ENCODE measurements around the gene NIBAN1.

Gene NIBAN1

DNA sequence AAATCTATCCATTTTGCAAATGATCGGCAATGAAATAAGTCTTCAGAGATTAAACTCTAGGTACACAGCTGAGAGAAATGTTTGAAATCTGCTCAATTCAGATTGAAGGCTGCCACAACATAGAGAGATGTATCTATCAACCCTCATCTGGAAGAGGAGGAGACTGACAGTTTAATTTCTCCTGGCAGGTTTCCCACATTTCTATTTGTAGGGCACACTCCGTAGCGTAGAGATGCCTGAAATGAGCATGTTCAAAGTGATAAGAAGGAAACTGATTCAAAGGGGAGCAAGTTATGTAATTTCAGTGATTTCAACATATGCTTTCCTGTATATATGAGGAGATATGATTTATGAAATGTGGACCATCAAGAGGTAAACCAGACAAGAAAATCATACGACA is 44.1 kb downstream of the NIBAN1 start:
- no peaks in the 10 kb centered on the region for H3K36me3 ChIP-seq (ENCODE audit: control insufficient read depth in 2 of 2, insufficient read depth in 2 of 2, low read length in 2 of 2)
- H3K4me3 ChIP-seq (ENCODE audit: low read length in 2 of 2) = no peak overlapping the region
- no peaks in the 10 kb centered on the region for H3K27me3 ChIP-seq (ENCODE audit: control insufficient read depth in 1 of 2, insufficient read depth in 2 of 2, low read length in 2 of 2)
- H3K27ac ChIP-seq (ENCODE audit: low read length) = no peak overlapping the region
- no peaks in the 10 kb centered on the region for H3K9me3 ChIP-seq (ENCODE audit: control insufficient read depth in 2 of 2, low read length in 2 of 2)
- H3K9ac ChIP-seq (ENCODE audit: low read length in 2 of 2) = no peak overlapping the region
- peaks cover 5% of the 10 kb centered on the region for H3K4me1 ChIP-seq (ENCODE audit: control insufficient read depth, insufficient read depth, low read length)

DNA sequence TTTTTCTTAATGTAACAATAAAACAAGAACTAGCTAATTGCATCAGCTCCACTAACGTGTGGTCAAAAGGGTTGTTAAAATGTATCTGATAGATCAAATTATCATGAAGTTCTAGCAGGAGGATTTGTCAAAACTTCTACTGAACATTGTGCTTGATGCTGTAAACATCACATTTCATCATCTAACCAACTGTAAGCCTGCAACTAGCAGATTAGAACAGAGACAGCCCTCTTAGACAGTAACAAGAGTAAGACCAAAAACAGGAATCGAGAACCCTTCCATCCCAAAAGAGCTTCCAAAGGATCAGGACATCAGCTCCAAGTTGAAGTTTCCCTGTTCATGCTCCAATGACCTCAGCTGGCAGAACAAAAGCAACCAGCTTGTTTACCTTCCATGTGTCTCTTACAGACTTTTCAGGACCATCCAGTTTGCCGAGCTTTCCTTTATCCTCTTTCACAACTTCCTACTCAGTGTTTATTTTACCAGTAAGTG is 44.6 kb downstream of the NIBAN1 start:
- H3K4me3 ChIP-seq (ENCODE audit: low read length in 2 of 2) = no peak overlapping the region
- no peaks in the 10 kb centered on the region for H3K36me3 ChIP-seq (ENCODE audit: control insufficient read depth in 2 of 2, insufficient read depth in 2 of 2, low read length in 2 of 2)
- H3K27me3 ChIP-seq (ENCODE audit: control insufficient read depth in 1 of 2, insufficient read depth in 2 of 2, low read length in 2 of 2) = no peaks in the 10 kb centered on the region
- no peak overlapping the region for H3K9ac ChIP-seq (ENCODE audit: low read length in 2 of 2)
- no peaks in the 10 kb centered on the region for H3K9me3 ChIP-seq (ENCODE audit: control insufficient read depth in 2 of 2, low read length in 2 of 2)
- H3K27ac ChIP-seq (ENCODE audit: low read length) = no peak overlapping the region
- peaks cover 5% of the 10 kb centered on the region for H3K4me1 ChIP-seq (ENCODE audit: control insufficient read depth, insufficient read depth, low read length)

DNA sequence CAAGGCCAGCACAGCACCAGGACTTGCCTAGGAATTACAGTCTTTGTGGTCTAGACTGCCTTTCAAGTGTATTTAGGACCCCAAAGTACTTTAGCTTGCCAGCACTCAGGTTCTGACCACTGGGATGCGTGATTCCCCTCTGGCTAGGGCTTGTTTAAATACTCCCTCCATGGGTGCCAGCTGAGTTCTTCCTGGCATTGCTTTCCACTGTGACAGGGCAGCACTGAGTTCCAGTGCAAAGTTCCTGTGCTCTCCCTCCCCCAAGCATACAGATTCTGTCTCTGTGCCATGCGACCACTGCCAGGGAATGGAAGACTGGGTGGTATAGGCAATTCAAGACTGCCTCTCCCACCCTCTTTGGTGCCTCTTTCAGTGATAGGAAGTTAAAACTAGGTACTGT is 45.9 kb downstream of the NIBAN1 start:
- H3K4me3 ChIP-seq (ENCODE audit: low read length in 2 of 2) = no peak overlapping the region
- H3K9ac ChIP-seq (ENCODE audit: low read length in 2 of 2) = no peak overlapping the region
- H3K9me3 ChIP-seq (ENCODE audit: control insufficient read depth in 2 of 2, low read length in 2 of 2) = no peaks in the 10 kb centered on the region
- no peaks in the 10 kb centered on the region for H3K36me3 ChIP-seq (ENCODE audit: control insufficient read depth in 2 of 2, insufficient read depth in 2 of 2, low read length in 2 of 2)
- H3K27me3 ChIP-seq (ENCODE audit: control insufficient read depth in 1 of 2, insufficient read depth in 2 of 2, low read length in 2 of 2) = no peaks in the 10 kb centered on the region
- peaks cover 5% of the 10 kb centered on the region for H3K4me1 ChIP-seq (ENCODE audit: control insufficient read depth, insufficient read depth, low read length)
- H3K27ac ChIP-seq (ENCODE audit: low read length) = no peak overlapping the region

Measured in stomach smooth muscle (tissue), 2 donors.